Hepatocyte (in vitro differentiated cells): ENCODE results near the gene SYVN1.
"Not testable (repeated sequence)": the region's sequence is repeated elsewhere in the genome, so short reads cannot be mapped to it uniquely, and the experiment has no call there.

Experiments used
- EZH2 ChIP-seq: fragments of 200-600 bp; sonication (generic); IDR thresholded peaks from 2 replicates; pipeline ENCODE4 v1.6.1; 2016; ENCODE audit warnings: antibody characterized with exemption, mild to moderate bottlenecking, borderline replicate concordance
- EZH2phosphoT487 ChIP-seq: fragments of 200-600 bp; sonication (generic); IDR thresholded peaks from one replicate; pipeline ENCODE4 v1.6.1; 2018; ENCODE audit warnings: antibody characterized with exemption, mild to moderate bottlenecking, low read depth, moderate library complexity; ENCODE audit not compliant: unreplicated experiment, severe bottlenecking
- TF ChIP-seq, protein P1 (sequence below): fragments of 200-600 bp; sonication (generic); IDR thresholded peaks from 2 replicates; pipeline ENCODE4 v1.5.1; 2016; ENCODE audit warnings: antibody characterized with exemption, mild to moderate bottlenecking; ENCODE audit not compliant: poor library complexity

DNA sequence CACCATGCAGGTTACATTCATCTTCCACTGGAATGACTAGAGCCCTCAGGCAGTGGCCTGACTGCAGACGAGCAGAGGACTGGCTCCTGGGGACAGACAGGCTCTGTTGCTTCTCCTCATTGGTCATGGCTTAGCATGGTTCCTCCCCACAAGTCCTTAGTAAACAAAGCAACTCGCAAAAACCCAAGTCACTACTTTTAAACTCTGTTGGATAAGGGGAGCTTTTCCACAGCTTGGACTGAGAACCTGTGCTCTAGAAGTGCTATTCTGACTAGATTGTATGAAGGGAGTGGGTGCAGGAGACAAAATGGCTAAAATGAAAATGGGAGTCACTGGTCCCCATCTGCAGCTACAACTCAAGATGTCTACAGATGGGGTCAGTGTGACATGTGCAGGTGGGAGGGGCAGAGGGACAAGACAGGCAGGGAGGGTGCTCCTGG lies 40.3 kb upstream of the SYVN1 start:
- TF ChIP-seq, protein P1, sequence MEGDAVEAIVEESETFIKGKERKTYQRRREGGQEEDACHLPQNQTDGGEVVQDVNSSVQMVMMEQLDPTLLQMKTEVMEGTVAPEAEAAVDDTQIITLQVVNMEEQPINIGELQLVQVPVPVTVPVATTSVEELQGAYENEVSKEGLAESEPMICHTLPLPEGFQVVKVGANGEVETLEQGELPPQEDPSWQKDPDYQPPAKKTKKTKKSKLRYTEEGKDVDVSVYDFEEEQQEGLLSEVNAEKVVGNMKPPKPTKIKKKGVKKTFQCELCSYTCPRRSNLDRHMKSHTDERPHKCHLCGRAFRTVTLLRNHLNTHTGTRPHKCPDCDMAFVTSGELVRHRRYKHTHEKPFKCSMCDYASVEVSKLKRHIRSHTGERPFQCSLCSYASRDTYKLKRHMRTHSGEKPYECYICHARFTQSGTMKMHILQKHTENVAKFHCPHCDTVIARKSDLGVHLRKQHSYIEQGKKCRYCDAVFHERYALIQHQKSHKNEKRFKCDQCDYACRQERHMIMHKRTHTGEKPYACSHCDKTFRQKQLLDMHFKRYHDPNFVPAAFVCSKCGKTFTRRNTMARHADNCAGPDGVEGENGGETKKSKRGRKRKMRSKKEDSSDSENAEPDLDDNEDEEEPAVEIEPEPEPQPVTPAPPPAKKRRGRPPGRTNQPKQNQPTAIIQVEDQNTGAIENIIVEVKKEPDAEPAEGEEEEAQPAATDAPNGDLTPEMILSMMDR = not testable (repeated sequence)
- not testable (repeated sequence) for TF ChIP-seq EZH2, EZH2phosphoT487
